ENCODE results near the gene RNF208.
"Not testable (repeated sequence)": the region's sequence is repeated elsewhere in the genome, so short reads cannot be mapped to it uniquely, and the experiment has no call there.

RNF208 gene

DNA sequence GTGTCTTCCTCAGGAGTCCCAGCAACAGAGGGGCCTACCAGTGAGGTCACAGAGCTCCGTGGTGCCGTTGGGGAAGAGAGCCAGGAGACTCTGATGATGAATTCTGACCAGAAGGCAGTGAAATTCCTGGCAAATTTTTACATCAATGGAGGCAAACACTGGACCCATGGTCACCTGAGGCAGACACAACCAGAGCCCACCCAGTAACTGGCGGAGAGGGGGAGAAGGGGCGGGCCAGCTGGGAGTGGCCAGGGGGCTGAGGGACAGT, 29.1 kb upstream of the RNF208 start, which contains the start of gene STPG3:
Gene STPG3, plus strand, starts transcription at position 93 of the 268 bp plus-strand sequence. Its CDS starts 1 bp downstream, at position 94.
- no peak within 1 kb of the TSS for H3K4me3 ChIP-seq
- H3K9ac ChIP-seq (ENCODE audit: insufficient read length) = no peak within 1 kb of the TSS
- no peak within 1 kb of the TSS for H3K27ac ChIP-seq
- peaks cover under 1% of the 10 kb centered on the region; the same call in 1 of the 2 replicates for H3K36me3 ChIP-seq (ENCODE audit: insufficient read depth, low read length)
- DNase-seq (ENCODE audit: low read depth, low spot score) = no peak
- H3K9me3 ChIP-seq (ENCODE audit: low read depth, low read length) = no peaks in the 10 kb centered on the region
- TF ChIP-seq EZH2 (IDR thresholded peaks at IDR 0.05) (no peak), FOXP2 (optimal IDR thresholded peaks at IDR 0.05; ENCODE audit: control extremely low read depth, extremely low read length, insufficient read depth) (no peak), POLR2AphosphoS5 (IDR thresholded peaks at IDR 0.05; ENCODE audit: borderline replicate concordance, low read depth, low read length) (no peak)

DNA sequence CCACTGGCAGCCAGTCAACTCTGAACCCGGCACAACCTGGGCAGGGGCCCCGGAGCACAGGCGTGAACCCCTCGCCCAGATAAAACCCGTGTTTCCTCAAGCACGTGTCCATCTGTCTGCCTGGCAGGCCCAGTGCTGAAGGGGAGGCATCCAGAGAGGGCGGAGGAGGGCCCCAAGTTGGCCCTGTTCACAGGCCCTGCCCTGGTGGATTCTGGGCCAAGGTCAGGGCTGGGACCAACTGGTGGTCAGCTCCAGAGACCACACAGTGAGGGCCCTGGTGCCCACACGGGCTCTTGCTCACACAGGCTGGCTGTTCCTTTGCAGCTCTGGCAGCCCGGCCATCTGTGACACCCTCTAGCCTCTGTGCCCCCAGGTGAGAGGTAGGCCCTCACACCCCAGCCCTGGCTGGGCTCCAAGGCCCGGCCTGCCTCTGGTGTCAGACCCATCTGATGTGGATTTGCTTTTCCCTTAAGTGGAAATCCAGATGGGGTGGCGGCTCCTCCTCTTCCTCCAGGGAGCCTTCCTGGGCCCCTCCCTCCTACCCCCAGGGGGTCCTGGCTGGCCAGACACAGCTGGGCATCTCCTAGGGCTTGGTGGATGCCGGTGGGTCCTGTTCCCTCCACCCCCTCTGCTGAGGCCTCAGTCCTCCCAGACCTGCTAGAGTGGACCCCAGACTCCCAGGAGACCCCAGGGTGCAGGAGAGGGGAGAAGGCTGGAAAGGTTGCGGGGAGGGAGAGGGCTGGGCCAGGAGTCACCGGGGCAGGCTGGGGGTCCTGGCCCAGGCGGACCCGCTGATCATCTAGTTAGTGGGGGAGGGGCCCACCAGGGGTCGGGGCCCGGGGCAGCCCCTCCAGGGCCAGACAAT, 28.5 kb upstream of the RNF208 start:
- no peak overlapping the region for H3K27ac ChIP-seq
- H3K9me3 ChIP-seq (ENCODE audit: low read depth, low read length) = no peaks in the 10 kb centered on the region
- H3K9ac ChIP-seq (ENCODE audit: insufficient read length) = no peak overlapping the region
- H3K4me3 ChIP-seq = no peak overlapping the region
- no peak for DNase-seq (ENCODE audit: low read depth, low spot score)
- H3K36me3 ChIP-seq (ENCODE audit: insufficient read depth, low read length) = no peaks in the 10 kb centered on the region
- TF ChIP-seq FOXP2 (optimal IDR thresholded peaks at IDR 0.05; ENCODE audit: control extremely low read depth, extremely low read length, insufficient read depth) = no peak
- TF ChIP-seq EZH2 (IDR thresholded peaks at IDR 0.05) = no peak
- TF ChIP-seq POLR2AphosphoS5 (IDR thresholded peaks at IDR 0.05; ENCODE audit: borderline replicate concordance, low read depth, low read length) = no peak

DNA sequence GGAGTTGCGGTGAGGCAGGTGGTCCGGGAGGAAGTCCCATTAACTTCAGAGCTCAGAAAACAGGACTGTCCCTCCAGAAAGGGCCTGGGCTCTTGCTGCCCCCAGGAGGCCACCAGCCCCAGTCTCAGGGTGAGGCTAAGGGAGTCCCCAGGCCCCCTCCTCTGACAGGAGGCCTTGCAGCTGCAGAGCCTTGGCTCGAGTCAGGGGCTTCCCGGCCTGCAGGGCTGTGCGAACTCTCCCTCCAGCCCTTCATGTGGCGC, 25.8 kb upstream of the RNF208 start:
- no peak for DNase-seq (ENCODE audit: low read depth, low spot score)
- Histone ChIP-seq H3K9ac (ENCODE audit: insufficient read length) (no peak overlapping the region), H3K27ac (no peak overlapping the region), H3K36me3 (ENCODE audit: insufficient read depth, low read length) (peaks cover 9% of the 10 kb centered on the region), H3K4me3 (no peak overlapping the region), H3K9me3 (ENCODE audit: low read depth, low read length) (no peaks in the 10 kb centered on the region)
- no peak for TF ChIP-seq FOXP2 (optimal IDR thresholded peaks at IDR 0.05; ENCODE audit: control extremely low read depth, extremely low read length, insufficient read depth)
- TF ChIP-seq EZH2 (IDR thresholded peaks at IDR 0.05) = no peak
- no peak for TF ChIP-seq POLR2AphosphoS5 (IDR thresholded peaks at IDR 0.05; ENCODE audit: borderline replicate concordance, low read depth, low read length)

DNA sequence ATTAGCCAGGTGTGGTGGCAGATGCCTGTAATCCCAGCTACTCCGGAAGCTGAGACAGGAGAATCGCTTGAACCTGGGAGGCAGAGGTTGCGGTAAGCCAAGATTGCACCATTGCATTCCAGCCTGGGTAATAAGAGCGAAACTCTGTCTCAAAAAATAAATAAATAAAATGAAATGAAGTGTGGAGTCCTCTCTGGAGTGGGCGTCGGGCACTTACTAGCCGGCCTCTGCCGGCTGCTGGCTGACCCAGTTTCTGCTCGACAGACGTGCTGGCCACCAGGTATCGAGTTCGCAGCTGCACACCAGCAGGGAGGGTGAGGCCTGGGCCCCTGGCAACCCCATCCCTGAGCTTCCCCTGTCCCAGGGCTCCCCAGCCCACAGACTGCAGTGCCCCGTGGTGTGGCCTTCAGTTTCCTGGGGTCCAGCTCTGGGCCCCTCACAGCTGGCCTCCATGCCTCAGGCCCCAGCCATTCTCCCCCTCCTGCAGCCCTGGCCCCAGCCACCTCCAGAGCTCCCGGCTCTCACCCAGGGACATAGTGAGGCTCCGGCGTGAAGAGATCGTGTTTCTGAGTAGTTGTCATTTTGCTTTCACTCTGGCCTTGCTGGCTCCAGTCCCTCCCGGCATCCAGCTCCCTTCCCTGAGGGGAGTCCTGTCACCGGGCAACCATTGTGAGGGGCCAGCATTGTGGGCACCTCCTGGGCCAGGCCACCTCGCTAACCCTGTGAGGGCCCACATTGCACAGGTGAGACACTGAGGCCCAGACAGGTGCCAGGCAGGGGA, 25.3 kb upstream of the RNF208 start:
- peaks cover 14% of the 10 kb centered on the region for H3K36me3 ChIP-seq (ENCODE audit: insufficient read depth, low read length)
- no peaks in the 10 kb centered on the region for H3K9me3 ChIP-seq (ENCODE audit: low read depth, low read length)
- no peak overlapping the region for H3K27ac ChIP-seq
- H3K4me3 ChIP-seq = no peak overlapping the region
- no peak overlapping the region for H3K9ac ChIP-seq (ENCODE audit: insufficient read length)
- TF ChIP-seq EZH2 (IDR thresholded peaks at IDR 0.05) (no peak), POLR2AphosphoS5 (IDR thresholded peaks at IDR 0.05; ENCODE audit: borderline replicate concordance, low read depth, low read length) (no peak)
- DNase-seq (ENCODE audit: low read depth, low spot score) = no peak

DNA sequence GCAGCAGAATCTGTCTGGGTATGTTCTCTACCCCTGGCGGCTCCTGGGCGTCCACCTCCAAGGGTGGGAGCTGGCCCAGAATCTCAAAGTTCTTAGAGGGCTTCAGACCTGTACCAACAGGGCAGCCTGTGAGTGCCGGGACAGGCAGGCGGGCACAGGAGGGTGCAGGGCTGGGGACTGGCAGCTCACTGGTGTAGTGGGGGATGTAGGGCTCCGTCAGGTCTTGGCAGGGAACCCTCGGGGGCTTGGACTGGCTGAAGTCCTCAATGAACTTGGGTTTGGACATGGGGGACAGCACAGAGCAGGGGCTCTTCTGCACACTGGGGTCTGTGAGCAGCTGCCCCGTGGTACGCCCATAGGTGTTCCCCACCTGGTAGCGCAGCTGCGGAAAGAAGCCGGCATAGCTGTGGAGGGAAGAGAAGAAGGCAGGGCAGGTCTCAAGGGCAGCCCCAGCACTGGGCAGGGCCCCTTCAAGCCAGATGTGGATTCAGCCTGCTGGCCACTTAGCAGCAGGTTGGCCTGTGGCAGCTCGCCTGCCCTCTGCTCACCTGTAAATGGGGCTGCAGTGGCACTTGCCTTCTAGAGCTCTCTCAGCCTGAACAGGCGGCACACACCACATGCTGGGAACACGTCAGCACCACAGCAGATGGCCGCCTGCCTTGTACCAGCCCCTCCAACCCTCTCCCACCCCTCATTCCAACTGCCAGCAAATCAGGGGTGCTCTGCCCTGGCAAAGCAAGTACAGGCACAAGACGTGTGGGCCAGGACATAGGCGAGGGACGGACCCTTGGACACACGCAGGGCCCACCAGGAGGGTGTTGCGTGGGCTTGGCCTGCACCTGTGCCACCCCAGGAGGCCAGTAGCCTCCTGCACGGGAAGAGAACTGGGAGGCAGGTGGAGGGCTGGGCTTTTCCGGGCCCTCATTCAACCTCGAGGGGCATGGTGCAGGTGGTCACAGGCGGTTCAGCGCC, 23.7 kb upstream of the RNF208 start:
- Histone ChIP-seq H3K9ac (ENCODE audit: insufficient read length) (no peak overlapping the region), H3K27ac (no peak overlapping the region), H3K36me3 (ENCODE audit: insufficient read depth, low read length) (peaks cover 21% of the 10 kb centered on the region), H3K9me3 (ENCODE audit: low read depth, low read length) (no peaks in the 10 kb centered on the region), H3K4me3 (no peak overlapping the region)
- no peak for DNase-seq (ENCODE audit: low read depth, low spot score)
- TF ChIP-seq POLR2AphosphoS5 (IDR thresholded peaks at IDR 0.05; ENCODE audit: borderline replicate concordance, low read depth, low read length) (no peak), FOXP2 (optimal IDR thresholded peaks at IDR 0.05; ENCODE audit: control extremely low read depth, extremely low read length, insufficient read depth) (no peak), EZH2 (IDR thresholded peaks at IDR 0.05) (no peak)

DNA sequence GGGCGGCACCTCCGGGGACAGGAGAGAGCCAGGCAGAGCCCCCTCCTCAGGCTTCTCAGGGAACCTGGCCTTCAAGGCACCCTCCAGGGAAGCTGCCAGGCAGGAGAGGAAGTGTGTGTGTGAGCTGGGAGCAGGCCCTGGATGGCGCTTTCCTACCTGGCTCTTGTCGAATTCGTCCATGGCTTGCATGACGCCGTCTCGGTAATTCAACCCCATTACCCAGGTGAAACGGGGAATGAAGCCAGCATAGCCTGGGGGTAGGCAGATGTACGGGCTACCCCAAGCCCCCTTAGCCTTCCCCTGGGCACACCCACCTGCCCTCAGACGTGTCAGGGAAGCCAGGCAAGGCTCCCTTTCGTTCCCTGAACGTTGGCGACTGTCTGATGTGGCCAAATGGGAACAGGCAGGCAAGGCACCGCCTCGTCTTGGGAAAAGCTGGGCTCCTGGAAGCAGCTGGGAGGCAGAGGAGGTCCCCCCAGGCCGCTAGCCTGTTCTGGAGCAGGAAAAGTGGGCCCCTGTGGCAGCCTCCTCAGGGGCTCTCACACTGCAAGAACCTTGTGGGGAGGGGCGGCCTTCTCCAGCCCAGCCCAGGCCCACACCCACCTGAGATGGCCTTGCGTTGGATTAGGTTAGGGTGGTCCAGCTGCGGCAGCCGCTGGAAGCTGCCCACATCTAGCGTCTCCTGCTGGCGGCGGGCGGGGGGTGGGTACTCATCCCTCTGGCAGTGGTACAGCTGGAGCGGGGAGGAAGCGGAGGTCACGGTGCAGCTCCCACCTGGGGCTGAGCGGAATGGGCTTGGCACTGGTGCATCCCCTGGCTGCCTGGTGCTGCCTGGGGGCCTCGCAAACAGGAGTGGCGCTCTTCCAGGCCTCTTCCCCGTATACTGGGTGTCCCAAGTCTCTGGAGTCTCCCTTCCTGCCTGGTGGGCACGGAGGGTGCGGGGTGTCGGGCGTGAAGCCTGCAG, 22.7 kb upstream of the RNF208 start:
- H3K4me3 ChIP-seq = no peak overlapping the region
- TF ChIP-seq FOXP2 (optimal IDR thresholded peaks at IDR 0.05; ENCODE audit: control extremely low read depth, extremely low read length, insufficient read depth) (no peak), EZH2 (IDR thresholded peaks at IDR 0.05) (no peak), POLR2AphosphoS5 (IDR thresholded peaks at IDR 0.05; ENCODE audit: borderline replicate concordance, low read depth, low read length) (no peak)
- no peaks in the 10 kb centered on the region for H3K9me3 ChIP-seq (ENCODE audit: low read depth, low read length)
- no peak overlapping the region for H3K27ac ChIP-seq
- DNase-seq (ENCODE audit: low read depth, low spot score) = no peak
- H3K9ac ChIP-seq (ENCODE audit: insufficient read length) = no peak overlapping the region
- peaks cover 21% of the 10 kb centered on the region for H3K36me3 ChIP-seq (ENCODE audit: insufficient read depth, low read length)

DNA sequence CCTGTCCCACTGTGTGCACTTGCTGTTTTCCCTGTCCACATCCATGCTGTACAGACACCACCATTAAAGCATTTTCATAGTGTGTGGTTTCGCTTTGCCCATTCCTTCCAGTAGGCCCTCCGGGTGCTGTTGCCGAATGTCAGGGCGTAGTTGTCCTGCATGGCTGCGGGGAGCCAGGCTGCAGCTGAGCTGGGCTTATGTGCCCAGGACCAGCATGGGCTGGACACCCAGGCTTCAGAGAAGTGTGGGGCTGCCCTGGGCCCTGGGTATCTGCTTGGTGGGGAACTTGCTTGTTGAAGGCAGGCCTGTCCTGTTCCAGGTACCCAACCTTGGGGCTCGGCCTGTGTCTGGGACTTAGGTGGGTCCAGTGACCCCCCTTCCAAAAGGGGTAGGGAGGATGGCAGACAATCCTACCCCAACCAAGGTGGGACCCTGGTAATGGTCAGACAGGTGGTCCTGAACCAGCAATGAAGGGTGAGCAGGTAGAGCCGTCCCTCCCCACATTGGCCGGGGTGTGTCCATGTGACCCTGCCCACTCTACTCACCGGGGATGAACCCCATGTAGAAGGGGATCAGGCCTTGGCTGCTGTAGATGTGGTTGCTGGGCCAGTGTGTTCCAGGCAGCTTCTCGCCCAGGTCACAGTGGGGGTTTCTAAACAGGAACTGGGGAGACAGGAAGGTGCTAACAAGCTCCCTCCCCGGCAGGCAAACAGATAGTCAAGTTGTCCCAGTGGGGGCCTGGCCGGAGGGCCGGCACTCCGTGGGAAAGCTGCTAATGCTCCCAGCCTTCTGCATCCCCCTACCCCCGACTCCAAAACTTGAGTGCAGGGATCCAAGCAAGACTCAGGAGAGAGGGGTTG, 21.8 kb upstream of the RNF208 start:
- no peak overlapping the region for H3K4me3 ChIP-seq
- H3K27ac ChIP-seq = no peak overlapping the region
- H3K9ac ChIP-seq (ENCODE audit: insufficient read length) = no peak overlapping the region
- H3K9me3 ChIP-seq (ENCODE audit: low read depth, low read length) = no peaks in the 10 kb centered on the region
- no peak for TF ChIP-seq EZH2 (IDR thresholded peaks at IDR 0.05)
- no peak; the same call in 1 of the 2 replicates for TF ChIP-seq POLR2AphosphoS5 (IDR thresholded peaks at IDR 0.05; ENCODE audit: borderline replicate concordance, low read depth, low read length)
- no peak for TF ChIP-seq FOXP2 (optimal IDR thresholded peaks at IDR 0.05; ENCODE audit: control extremely low read depth, extremely low read length, insufficient read depth)
- no peak for DNase-seq (ENCODE audit: low read depth, low spot score)
- H3K36me3 ChIP-seq (ENCODE audit: insufficient read depth, low read length) = peaks cover 21% of the 10 kb centered on the region

DNA sequence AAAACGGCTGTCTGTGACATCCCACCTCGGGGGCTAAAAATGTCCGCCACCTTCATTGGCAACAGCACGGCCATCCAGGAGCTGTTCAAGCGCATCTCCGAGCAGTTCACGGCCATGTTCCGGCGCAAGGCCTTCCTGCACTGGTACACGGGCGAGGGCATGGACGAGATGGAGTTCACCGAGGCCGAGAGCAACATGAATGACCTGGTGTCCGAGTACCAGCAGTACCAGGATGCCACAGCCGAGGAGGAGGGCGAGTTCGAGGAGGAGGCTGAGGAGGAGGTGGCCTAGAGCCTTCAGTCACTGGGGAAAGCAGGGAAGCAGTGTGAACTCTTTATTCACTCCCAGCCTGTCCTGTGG, 21.2 kb upstream of the RNF208 start:
- H3K9ac ChIP-seq (ENCODE audit: insufficient read length); H3K9me3 ChIP-seq (ENCODE audit: low read depth, low read length); H3K27ac ChIP-seq; DNase-seq (ENCODE audit: low read depth, low spot score); H3K4me3 ChIP-seq: not testable (repeated sequence)
- H3K36me3 ChIP-seq (ENCODE audit: insufficient read depth, low read length) = peaks cover 21% of the 10 kb centered on the region

Data from SK-N-MC (cell line).